Neural crest cell (in vitro differentiated cells): ENCODE results near the gene SCGB3A1. TPM values are rescaled to one million over a fixed set of nuclear protein-coding genes. Genes with fewer than 3 reads are reported as not detected.

Experiments used
- DNase-seq: peaks from one replicate; pipeline ENCODE4 v3.0.0; 2021; ENCODE audit warnings: low read depth, mixed read lengths, low spot score
- H3K27ac Mint-ChIP-seq: one replicate; pipeline ENCODE4 v1.8.0; 2021; ENCODE audit warnings: mild to moderate bottlenecking, mixed read lengths; ENCODE audit not compliant: unreplicated experiment
- H3K27me3 Mint-ChIP-seq: 2 replicates; pipeline ENCODE4 v1.8.0; 2021; ENCODE audit warnings: low read depth, mild to moderate bottlenecking, mixed read lengths
- H3K36me3 Mint-ChIP-seq: 2 replicates; pipeline ENCODE4 v1.8.0; 2021; ENCODE audit warnings: low read depth, mild to moderate bottlenecking, mixed read lengths
- H3K4me1 Mint-ChIP-seq: 2 replicates; pipeline ENCODE4 v1.8.0; 2021; ENCODE audit warnings: mixed read lengths
- H3K4me3 Mint-ChIP-seq: one replicate; pipeline ENCODE4 v1.8.0; 2021; ENCODE audit warnings: mild to moderate bottlenecking, mixed read lengths
- H3K9me3 Mint-ChIP-seq: 2 replicates; pipeline ENCODE4 v1.8.0; 2021; ENCODE audit warnings: mixed read lengths
- total RNA-seq: library from RNA; stranded (reverse); gene quantifications from 2 replicates; pipeline ENCODE4 v1.2.1, GENCODE V29; 2021
- TF ChIP-seq, protein P1 (sequence below): fragments of 200-600 bp; sonication (generic); conservative IDR thresholded peaks from 2 replicates; pipeline ENCODE4 v1.5.0; 2021; ENCODE audit warnings: antibody characterized with exemption, mild to moderate bottlenecking

Gene SCGB3A1
- total RNA-seq, 1 donor from 2014 or later = not detected

- TF ChIP-seq, protein P1, sequence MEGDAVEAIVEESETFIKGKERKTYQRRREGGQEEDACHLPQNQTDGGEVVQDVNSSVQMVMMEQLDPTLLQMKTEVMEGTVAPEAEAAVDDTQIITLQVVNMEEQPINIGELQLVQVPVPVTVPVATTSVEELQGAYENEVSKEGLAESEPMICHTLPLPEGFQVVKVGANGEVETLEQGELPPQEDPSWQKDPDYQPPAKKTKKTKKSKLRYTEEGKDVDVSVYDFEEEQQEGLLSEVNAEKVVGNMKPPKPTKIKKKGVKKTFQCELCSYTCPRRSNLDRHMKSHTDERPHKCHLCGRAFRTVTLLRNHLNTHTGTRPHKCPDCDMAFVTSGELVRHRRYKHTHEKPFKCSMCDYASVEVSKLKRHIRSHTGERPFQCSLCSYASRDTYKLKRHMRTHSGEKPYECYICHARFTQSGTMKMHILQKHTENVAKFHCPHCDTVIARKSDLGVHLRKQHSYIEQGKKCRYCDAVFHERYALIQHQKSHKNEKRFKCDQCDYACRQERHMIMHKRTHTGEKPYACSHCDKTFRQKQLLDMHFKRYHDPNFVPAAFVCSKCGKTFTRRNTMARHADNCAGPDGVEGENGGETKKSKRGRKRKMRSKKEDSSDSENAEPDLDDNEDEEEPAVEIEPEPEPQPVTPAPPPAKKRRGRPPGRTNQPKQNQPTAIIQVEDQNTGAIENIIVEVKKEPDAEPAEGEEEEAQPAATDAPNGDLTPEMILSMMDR = no peak
- no peak overlapping the region for H3K27ac Mint-ChIP-seq
- peaks cover 5% of the 10 kb centered on the region for H3K4me1 Mint-ChIP-seq
- DNase-seq = no peak
- H3K9me3 Mint-ChIP-seq = peaks cover 2% of the 10 kb centered on the region
- no peak overlapping the region for H3K4me3 Mint-ChIP-seq
- no peaks in the 10 kb centered on the region for H3K36me3 Mint-ChIP-seq
- H3K27me3 Mint-ChIP-seq = peaks cover 6% of the 10 kb centered on the region
These were observed 45.2 kb upstream of the SCGB3A1 start for GRCh38 chr5:180636403-180637075.

GRCh38 chr5:180636016-180636402 is 44.7 kb upstream of the SCGB3A1 start:
- peaks cover 6% of the 10 kb centered on the region for H3K27me3 Mint-ChIP-seq
- no peak overlapping the region for H3K4me3 Mint-ChIP-seq
- H3K36me3 Mint-ChIP-seq = no peaks in the 10 kb centered on the region
- peaks cover 2% of the 10 kb centered on the region for H3K9me3 Mint-ChIP-seq
- TF ChIP-seq, protein P1 = no peak
- peaks cover 5% of the 10 kb centered on the region for H3K4me1 Mint-ChIP-seq
- no peak overlapping the region for H3K27ac Mint-ChIP-seq
- DNase-seq = no peak

DNA sequence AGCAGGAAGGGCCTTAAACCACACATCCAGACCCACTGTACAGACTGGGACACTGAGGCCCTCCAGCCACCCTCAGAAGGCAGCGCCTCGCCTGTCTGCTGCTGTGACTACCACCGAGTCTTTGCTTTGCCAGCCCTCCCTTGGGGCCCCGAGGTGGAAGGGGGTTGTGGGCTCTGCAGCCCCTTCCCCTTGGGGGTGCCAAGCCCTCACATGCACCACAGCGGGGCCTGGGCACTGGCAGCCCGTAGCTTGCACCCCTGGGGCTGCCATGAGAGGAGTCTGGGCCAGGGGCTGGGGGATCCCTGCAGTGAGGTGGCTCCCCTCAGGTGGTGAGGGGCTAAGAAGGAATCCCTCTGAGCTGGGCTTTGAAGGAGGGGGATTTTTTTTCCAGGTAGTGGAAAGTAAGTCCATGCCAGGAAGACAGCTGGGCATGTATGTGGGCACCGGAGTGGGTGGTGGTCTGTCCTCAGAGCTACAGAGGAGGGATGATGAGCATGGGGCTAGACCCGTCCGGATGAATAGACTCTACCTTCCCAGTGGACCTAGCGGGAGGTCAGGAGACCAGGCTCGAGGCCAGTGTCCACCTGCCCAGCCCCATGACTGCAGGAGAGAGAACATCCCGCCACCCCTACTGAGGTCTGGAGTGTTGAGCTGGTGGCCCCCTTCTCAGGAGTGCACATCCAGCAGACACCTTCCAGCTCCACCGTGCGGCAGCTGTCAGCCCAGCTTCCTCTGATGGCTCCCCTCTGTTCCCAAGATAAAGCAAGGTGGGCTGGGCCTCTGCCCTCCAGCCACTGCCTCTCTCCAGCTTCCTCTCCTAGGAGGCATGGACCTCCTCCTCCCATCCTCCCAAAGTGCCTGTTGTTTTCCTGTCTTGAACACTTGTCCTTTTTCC is 42.2 kb upstream of the SCGB3A1 start:
- H3K27me3 Mint-ChIP-seq = peaks cover 3% of the 10 kb centered on the region
- DNase-seq = no peak
- H3K4me1 Mint-ChIP-seq = peaks cover 5% of the 10 kb centered on the region
- H3K4me3 Mint-ChIP-seq = no peak overlapping the region
- H3K36me3 Mint-ChIP-seq = no peaks in the 10 kb centered on the region
- H3K27ac Mint-ChIP-seq = no peak overlapping the region
- TF ChIP-seq, protein P1 = no peak
- H3K9me3 Mint-ChIP-seq = peaks cover 2% of the 10 kb centered on the region

GRCh38 chr5:180632768-180633167 is 41.5 kb upstream of the SCGB3A1 start:
- H3K27ac Mint-ChIP-seq = no peak overlapping the region

DNA sequence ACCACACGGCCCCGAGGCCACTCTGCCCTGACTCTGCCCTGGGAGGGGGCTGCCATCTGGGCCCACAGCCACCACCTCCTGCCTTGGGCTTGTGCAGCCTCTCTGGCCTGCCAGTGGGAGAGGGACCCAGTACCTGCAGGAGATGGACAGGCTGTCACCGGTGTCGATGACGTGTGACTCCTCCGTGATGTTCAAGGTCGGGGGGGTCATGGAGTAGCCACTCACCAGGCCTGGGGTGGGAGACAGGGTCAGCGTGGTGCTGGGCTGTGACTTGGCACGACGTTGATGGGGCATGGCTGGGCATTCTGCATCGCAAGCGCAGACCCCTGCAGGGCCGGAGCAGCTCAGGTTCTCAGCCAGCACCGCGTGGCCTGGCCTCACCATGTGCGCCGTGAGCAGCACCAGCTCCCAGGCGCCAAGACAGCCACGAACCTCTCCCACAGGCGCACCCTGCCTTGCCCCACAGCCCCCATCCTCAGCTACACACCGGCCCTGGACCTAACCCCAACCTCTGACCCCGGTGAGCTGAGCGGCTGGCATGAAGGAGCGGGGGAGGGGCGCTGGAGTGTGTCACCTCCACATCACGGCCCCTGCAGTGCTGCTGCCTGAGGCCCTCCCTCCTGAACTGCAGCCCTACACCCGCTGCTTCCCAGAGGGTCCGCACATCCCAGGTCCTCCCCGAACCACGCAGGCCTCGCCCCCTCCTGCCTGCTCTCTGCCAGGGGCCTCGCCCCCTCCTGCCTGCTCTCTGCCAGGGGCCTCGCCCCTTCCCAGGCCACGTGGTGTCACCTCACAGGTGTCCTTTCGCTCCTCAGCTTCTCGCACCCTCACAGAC is 40.5 kb upstream of the SCGB3A1 start:
- TF ChIP-seq, protein P1 = no peak
- Mint-ChIP-seq H3K27me3 (no peaks in the 10 kb centered on the region), H3K4me1 (peaks cover 5% of the 10 kb centered on the region), H3K27ac (no peak overlapping the region), H3K4me3 (no peak overlapping the region), H3K36me3 (no peaks in the 10 kb centered on the region), H3K9me3 (peaks cover 2% of the 10 kb centered on the region)
- no peak for DNase-seq

More at GRCh38 chr5:180632768-180633167, 41.5 kb upstream of the SCGB3A1 start:
- Mint-ChIP-seq H3K4me3 (no peak overlapping the region), H3K36me3 (no peaks in the 10 kb centered on the region), H3K27me3 (peaks cover 3% of the 10 kb centered on the region), H3K4me1 (peaks cover 5% of the 10 kb centered on the region), H3K9me3 (peaks cover 2% of the 10 kb centered on the region)
- DNase-seq = no peak
- TF ChIP-seq, protein P1 = no peak
